Motor neuron (in vitro differentiated cells): Measurements from ENCODE around the gene PITPNM2. TPM values are rescaled to one million over a fixed set of nuclear protein-coding genes. Genes with fewer than 3 reads are reported as not detected.
"Not testable (repeated sequence)": the region's sequence is repeated elsewhere in the genome, so short reads cannot be mapped to it uniquely, and the experiment has no call there.

Source experiments
- ATAC-seq, 8 experiments: fragments of 200-7000 bp; cut with Tn5 transposase; replicated peaks in 6 of 8; 2 replicates each; pipeline ENCODE4 v1.8.0; 2021; ENCODE audit warnings: mild to moderate bottlenecking in 8 of 8, moderate library complexity in 8 of 8
- H3K27ac ChIP-seq, 2 donors: fragments of 250-450 bp; sonication (Bioruptor Pico); 2 replicates each; pipeline ENCODE4 v1.9.0; 2021; ENCODE audit warnings: antibody characterized with exemption in 2 of 2, mild to moderate bottlenecking in 2 of 2, moderate library complexity in 1 of 2
- H3K4me1 ChIP-seq, 2 donors: fragments of 250-450 bp; sonication (Bioruptor Pico); replicated peaks in 1 of 2; 2 replicates each; pipeline ENCODE4 v1.6.1; 2021; ENCODE audit warnings: antibody characterized with exemption in 2 of 2, mild to moderate bottlenecking in 2 of 2, moderate library complexity in 1 of 2
- H3K4me3 ChIP-seq, 5 donors: fragments of 250-450 bp; sonication (Bioruptor Pico); 2 replicates each; pipeline ENCODE4 v1.9.0; 2021; ENCODE audit warnings: antibody characterized with exemption in 5 of 5, mild to moderate bottlenecking in 5 of 5, moderate library complexity in 4 of 5
- WGBS, 10 experiments: fragments of 450-650 bp; shearing (Covaris generic); methylation state at CpG; one replicate each; pipeline ENCODE4 v1.0.0; 2022; 5-methylcytosine and 5-hydroxymethylcytosine counted together
- in situ Hi-C, 9 experiments: fragments of 400-800 bp; cut with MboI; loops; one replicate each; pipeline ENCODE4 v1.15.0; 2021; ENCODE audit warnings: low sequenced_read_pairs in 9 of 9, low pct_unique_long_range_greater_than_20kb in 2 of 9; ENCODE audit not compliant: unreplicated experiment in 9 of 9
- total RNA-seq, 8 experiments: library from RNA; unstranded; fragments of 300-600 nt; gene quantifications; 2 replicates each; pipeline versions ENCODE4 v1.2.3 to v1.2.4, GENCODE V29; 2022

Gene PITPNM2
- total RNA-seq, 8 experiments from 2014 or later: 1.5 to 11.3 (median 2.4) TPM

- ATAC-seq: no peak
- WGBS, 10 experiments: 90 to 100% methylated on average over 1 to 2 of the region's 3 CpGs; no CpG with 5 or more reads in 8 of the 10 experiments
- in situ Hi-C loops: no loop called here
- Histone ChIP-seq H3K4me3 (no peak overlapping the region), H3K4me1 (peaks cover 13 to 34% of the 10 kb centered on the region in 2 donors), H3K27ac (peak overlapping the region in 1 of 2 donors; percentile 73)
Observed at GRCh38 chr12:123109319-123109772, 41.5 kb downstream of the PITPNM2 start.

DNA sequence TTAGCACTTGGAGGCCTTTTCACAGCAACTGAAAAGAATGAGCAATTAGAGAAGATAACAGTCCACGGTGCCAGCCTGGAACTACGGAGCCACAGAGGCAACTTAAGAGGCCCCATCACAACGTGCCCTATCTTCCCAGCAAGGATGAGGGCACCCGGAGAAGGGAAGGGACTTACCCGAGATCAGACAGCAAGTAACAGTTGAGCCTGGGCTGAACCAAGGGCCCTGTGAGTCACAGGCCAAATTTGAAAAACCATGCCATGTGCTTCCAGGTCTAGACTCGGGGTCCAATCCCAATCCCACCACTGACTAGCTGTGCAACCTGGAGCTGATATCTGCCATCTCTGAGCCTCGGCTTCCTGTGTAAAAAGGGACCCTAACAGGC is 42.2 kb downstream of the PITPNM2 start:
- WGBS, 10 experiments: 59 to 93% (median 81%) methylated on average over 1 to 5 of the region's 7 CpGs; no CpG with 5 or more reads in 4 of the 10 experiments

GRCh38 chr12:123107926-123108681 is 42.8 kb downstream of the PITPNM2 start:
- in situ Hi-C loops: no loop called here
- Histone ChIP-seq H3K4me3 (no peak overlapping the region), H3K4me1 (peaks cover 16 to 35% of the 10 kb centered on the region in 2 donors), H3K27ac (no peak overlapping the region)
- 90 to 100% (median 96%) methylated on average over 1 to 9 of the region's 13 CpGs for WGBS, 10 experiments
- no peak for ATAC-seq

More for the DNA sequence above, 42.2 kb downstream of the PITPNM2 start:
- no peak for ATAC-seq
- in situ Hi-C loops: no loop called here
- Histone ChIP-seq H3K4me1 (peaks cover 13 to 34% of the 10 kb centered on the region in 2 donors), H3K4me3 (no peak overlapping the region), H3K27ac (no peak overlapping the region)

DNA sequence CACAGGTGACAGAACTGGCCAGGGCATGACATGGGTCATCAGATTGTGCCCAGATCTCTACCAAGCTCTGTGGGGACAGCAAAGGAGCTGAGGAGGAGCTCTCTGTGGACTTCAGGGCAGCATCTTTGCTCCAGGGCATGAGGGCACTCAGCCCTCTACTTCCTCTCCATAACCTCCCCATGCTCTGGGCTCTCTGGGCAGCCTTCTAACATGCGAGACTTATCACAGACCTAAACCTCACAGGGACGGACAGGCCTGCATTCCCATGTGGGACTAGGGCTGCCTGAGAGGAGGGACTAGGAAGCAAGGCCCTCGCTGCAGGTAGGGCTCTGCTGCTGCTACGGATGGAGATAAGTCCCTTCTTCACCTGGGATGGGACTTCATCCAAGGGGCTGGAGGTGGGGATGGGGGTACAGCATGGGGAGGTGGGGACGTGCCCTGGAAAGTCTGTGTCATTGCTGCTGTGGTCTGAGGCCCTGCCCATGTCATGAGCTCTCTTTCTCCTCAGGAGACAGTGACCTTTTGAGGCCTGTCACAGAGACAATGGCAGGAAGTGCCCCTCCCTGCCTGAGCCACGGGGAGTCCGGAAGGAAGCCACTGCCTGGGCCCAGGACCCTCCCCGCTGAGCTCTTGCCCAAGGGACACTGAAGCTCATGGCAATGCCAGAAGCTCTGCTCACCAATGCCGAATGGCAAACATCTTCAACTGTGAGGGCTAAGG is 44.1 kb downstream of the PITPNM2 start:
- no peak overlapping the region for H3K4me3 ChIP-seq
- no peak overlapping the region for H3K27ac ChIP-seq
- H3K4me1 ChIP-seq: peaks cover 20 to 32% of the 10 kb centered on the region in 2 donors
- in situ Hi-C loops: no loop called here
- peak in 5 of 8 experiments; percentile 15 to 56 (median 46) for ATAC-seq
- 0 to 73% methylated on average over 1 to 3 of the region's 9 CpGs; no CpG with 5 or more reads in 8 of the 10 experiments for WGBS, 10 experiments

DNA sequence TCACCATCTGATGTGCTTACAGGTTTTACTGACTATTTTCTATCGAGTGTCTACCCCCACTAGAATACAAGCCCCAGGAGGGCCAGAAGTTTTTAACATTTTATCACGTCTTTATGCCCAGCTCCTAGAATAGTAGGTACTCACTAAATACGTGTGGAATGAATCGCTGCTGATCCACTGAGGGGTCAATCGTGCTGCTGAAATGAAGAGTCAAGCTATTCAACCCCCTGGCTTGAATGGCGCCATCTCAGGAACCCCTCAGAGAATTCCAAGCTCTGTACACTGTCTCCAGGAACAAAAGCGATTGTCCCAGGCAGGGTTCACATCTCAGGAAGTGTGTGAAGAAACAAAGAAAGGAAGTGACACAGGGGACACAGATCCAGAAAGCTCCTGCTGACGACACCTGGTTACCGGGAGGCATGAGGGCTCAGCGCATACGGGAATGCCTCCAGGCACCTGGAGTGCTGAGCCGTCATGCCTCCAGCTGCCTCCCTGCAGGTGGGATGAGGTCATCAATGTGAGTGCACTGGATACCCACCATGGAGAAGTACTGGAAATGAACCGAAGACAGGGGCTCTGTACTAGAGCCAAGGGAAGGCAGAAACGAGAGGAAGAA is 45.6 kb downstream of the PITPNM2 start:
- WGBS, 10 experiments: 67 to 100% (median 84%) methylated on average over 1 to 11 of the region's 14 CpGs; no CpG with 5 or more reads in 1 of the 10 experiments
- Histone ChIP-seq H3K4me1 (peaks cover 20 to 29% of the 10 kb centered on the region in 2 donors), H3K27ac (no peak overlapping the region), H3K4me3 (no peak overlapping the region)
- in situ Hi-C loops: no loop called here
- ATAC-seq: no peak

DNA sequence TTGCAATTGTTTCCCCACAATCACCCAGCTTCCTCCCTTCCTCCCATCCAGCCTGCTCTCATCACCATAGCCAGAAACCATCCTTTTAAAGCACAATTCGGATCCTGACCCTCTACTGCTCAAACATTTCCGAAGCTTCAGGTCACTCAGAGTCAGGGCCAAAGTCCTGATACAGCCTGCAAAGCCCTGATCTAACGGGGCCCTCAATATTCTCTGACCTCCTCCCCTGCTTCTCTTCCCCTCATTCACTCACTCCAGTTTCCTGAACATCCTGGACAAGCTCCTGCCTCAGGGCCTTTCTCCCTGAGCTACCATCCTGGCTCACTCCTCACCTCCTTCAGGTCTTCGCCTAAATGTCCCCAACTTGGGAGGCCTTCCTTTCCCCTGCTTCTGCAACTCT is 46.1 kb downstream of the PITPNM2 start:
- in situ Hi-C loops: no loop called here

DNA sequence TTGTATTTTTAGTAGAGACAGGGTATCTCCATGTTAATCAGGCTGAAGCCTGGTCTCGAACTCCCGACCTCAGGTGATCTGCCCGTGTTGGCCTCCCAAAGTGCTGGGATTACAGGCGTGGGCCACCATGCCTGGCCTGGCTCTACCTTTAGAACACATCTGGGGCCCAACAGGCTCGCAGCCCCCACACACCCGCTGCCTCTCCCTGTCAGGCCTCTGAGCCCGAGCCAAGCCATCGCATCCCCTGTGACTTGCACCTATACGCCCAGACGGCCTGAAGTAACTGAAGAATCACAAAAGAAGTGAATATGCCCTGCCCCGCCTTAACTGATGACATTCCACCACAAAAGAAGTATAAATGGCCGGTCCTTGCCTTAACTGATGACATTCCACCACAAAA is 46.8 kb downstream of the PITPNM2 start:
- H3K27ac ChIP-seq, ATAC-seq, H3K4me3 ChIP-seq, in situ Hi-C loops: not testable (repeated sequence)
- 82 to 100% methylated on average over 1 to 7 of the region's 12 CpGs; no CpG with 5 or more reads in 8 of the 10 experiments for WGBS, 10 experiments
- peaks cover 16 to 26% of the 10 kb centered on the region in 2 donors for H3K4me1 ChIP-seq

More for the DNA sequence above, 46.1 kb downstream of the PITPNM2 start:
- ATAC-seq: no peak
- no peak overlapping the region for H3K4me3 ChIP-seq
- H3K4me1 ChIP-seq: peaks cover 20 to 29% of the 10 kb centered on the region in 2 donors
- WGBS, 10 experiments: 77 to 100% (median 87%) methylated on average over 1 to 4 of the region's 4 CpGs; no CpG with 5 or more reads in 2 of the 10 experiments
- H3K27ac ChIP-seq: no peak overlapping the region

DNA sequence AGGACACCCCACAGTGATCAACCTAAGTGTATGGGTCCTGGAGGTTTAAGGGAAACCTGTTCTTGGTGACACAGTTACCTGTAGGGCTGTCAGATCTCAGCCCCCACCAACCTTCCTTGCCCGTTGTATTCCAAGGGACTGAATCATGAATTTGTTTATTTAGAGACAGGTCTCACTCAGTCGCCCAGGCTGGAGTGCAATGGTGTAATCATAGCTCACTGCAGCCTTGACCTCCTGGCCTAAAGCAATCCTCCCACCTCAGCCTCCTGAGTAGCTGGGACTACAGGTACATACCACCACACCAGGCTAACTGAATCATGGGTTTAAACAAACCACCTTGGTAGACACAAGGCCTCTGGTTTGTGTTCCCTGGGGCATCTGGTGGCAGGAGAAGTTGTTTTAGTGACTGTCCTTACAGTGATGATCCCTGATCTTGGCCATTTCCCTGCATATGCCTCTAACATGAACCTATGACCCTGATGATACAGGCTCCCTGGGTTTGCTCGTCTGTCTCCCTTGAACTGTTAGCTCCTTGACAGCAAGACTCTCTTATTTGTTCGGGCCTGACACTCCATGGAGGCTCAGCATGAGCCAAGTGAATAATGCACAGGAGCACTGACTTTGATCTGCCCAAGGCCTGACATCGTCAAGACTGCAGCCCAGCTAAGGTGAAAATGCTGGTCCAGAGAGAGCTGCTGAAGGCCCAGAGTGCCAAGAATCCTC is 47.9 kb downstream of the PITPNM2 start:
- H3K27ac ChIP-seq: peak overlapping the region in 1 of 2 donors; percentile 16
- peaks cover 26 to 37% of the 10 kb centered on the region in 2 donors for H3K4me1 ChIP-seq
- 40 to 100% (median 76%) methylated on average over 1 to 4 of the region's 5 CpGs; no CpG with 5 or more reads in 4 of the 10 experiments for WGBS, 10 experiments

DNA sequence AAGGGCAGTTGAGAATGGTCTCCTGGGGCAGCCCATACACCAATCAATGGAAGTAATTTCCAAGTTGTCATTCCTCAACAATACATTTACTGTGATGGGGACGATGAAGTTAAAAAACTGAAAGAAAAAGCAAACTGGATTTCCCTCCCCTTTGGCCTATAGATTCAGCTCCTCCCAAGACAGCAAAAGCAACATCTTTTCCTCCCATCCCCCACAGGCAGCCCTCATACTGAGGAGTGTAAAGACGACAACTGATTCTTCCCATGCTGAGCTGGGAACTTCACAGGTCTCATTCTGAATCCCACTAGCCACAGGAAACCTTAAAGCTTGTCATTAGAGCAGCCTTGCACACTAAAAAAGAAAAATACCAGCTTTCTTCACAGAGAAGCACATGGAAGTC is 48.5 kb downstream of the PITPNM2 start:
- WGBS, 10 experiments: 18 to 100% (median 40%) methylated on average over 1 to 2 of the region's 2 CpGs; no CpG with 5 or more reads in 4 of the 10 experiments
- peaks cover 31 to 42% of the 10 kb centered on the region in 2 donors for H3K4me1 ChIP-seq
- no peak overlapping the region for H3K4me3 ChIP-seq
- in situ Hi-C loops: no loop called here
- peak overlapping the region in 1 of 2 donors; percentile 15 for H3K27ac ChIP-seq
- ATAC-seq: no peak

More for the DNA sequence above, 47.9 kb downstream of the PITPNM2 start:
- in situ Hi-C loops: no loop called here
- no peak overlapping the region for H3K4me3 ChIP-seq
- ATAC-seq: no peak

GRCh38 chr12:123101526-123101925 is 49.4 kb downstream of the PITPNM2 start:
- in situ Hi-C loops: no loop called here

More at GRCh38 chr12:123101526-123101925, 49.4 kb downstream of the PITPNM2 start:
- peaks cover 40 to 42% of the 10 kb centered on the region in 2 donors for H3K4me1 ChIP-seq
- ATAC-seq: no peak
- H3K27ac ChIP-seq: no peak overlapping the region
- 40 to 100% (median 84%) methylated on average over 1 to 5 of the region's 5 CpGs; no CpG with 5 or more reads in 3 of the 10 experiments for WGBS, 10 experiments
- no peak overlapping the region for H3K4me3 ChIP-seq
